Measurements from ENCODE around the gene SIDT2.

Gene SIDT2

DNA sequence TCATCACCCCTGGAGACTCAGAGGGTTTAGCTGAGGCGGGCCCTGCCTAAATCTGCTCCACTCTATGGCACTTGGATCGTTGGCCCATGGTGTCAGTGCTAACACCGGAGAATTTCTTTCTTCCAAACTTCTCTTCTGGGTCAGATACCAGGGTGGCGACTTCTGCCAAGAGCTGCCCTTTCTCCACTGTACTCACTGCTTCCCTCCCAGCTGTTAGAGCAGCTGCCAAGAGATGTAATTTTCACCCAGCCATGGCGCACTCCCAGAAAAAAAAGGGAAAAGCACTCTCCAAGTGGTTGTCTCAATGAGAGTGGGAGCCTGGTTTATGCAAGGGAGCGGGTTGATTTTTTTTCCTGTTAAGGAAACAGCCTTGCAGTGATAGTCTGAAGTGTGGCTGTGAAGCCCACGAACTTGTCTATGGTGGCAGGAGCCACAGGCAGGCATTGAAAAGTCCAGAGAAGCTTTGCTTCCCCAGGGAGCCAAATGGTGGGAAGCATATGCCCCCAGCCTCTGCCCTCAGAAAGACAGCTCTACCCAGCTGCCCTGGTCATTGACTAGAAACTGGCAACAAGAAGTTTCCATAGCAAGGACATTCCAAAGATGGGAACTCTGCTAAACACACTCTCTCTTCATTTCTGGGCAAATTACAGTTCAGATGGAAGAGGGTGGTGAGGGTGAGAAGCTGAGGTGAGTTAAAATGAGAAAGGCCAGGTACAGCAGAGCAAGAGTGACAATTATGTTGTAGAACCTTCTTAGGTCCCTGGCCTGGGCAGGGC lies 42.6 kb downstream of the SIDT2 start:
- H3K4me1 ChIP-seq (ENCODE audit: insufficient read depth, low read length) = peaks cover 86% of the 10 kb centered on the region
- H3K27ac ChIP-seq (ENCODE audit: low read depth, low read length) = peak overlapping the region; percentile 89
- no peaks in the 10 kb centered on the region for H3K9me3 ChIP-seq (ENCODE audit: low read length)
- no peaks in the 10 kb centered on the region for H3K27me3 ChIP-seq (ENCODE audit: control insufficient read depth in 1 of 2, insufficient read depth in 2 of 2, low read length in 2 of 2)
- peaks cover 45% of the 10 kb centered on the region for H3K36me3 ChIP-seq (ENCODE audit: insufficient read depth, low read length)
- peak overlapping the region; percentile 30 for H3K9ac ChIP-seq (ENCODE audit: low read length)
- peak overlapping the region in 1 of 2 donors; percentile 36 for H3K4me3 ChIP-seq (ENCODE audit: low read depth in 1 of 2, low read length in 2 of 2)

DNA sequence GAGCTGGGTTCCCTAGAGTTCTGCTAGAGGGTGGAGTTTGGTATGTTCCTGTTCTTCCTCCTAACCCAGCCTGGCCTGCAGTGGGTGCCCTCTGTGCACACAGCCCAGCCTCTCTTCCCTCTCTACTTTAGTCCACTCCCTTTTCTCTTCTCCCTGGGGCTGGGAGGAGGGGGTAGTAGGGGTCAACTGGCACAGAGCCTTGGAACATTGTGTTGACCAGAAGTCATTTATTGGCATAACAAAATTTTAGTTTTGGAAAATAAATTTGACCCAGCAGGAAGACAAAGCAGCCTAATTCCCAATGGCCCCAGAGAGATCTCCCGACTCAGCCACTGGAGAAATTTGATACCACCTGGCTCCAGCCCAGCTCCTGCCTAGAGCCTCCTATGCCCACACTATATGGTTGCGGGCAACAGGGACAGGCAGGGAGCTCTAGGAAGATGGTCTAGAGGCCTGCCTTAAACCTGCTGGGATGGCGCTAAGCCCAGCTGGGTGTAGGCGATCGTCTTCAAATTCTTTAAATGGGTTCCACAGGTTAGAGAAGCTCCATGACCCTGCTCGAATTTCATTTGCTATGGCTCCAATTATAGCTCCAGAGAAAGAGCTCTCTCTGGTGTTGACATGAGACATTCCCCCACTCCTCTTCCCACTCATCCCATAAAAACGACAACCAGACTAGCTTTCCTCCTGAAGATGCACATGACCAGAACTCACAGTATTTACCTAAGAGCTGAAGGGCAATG lies 43.4 kb downstream of the SIDT2 start:
- H3K27me3 ChIP-seq (ENCODE audit: control insufficient read depth in 1 of 2, insufficient read depth in 2 of 2, low read length in 2 of 2) = no peaks in the 10 kb centered on the region
- peaks cover 79% of the 10 kb centered on the region for H3K4me1 ChIP-seq (ENCODE audit: insufficient read depth, low read length)
- H3K9ac ChIP-seq (ENCODE audit: low read length) = peak overlapping the region; percentile 30
- peaks cover 47% of the 10 kb centered on the region for H3K36me3 ChIP-seq (ENCODE audit: insufficient read depth, low read length)
- peak overlapping the region in 1 of 2 donors; percentile 36 for H3K4me3 ChIP-seq (ENCODE audit: low read depth in 1 of 2, low read length in 2 of 2)
- H3K9me3 ChIP-seq (ENCODE audit: low read length) = no peaks in the 10 kb centered on the region
- peak overlapping the region; percentile 89 for H3K27ac ChIP-seq (ENCODE audit: low read depth, low read length)

DNA sequence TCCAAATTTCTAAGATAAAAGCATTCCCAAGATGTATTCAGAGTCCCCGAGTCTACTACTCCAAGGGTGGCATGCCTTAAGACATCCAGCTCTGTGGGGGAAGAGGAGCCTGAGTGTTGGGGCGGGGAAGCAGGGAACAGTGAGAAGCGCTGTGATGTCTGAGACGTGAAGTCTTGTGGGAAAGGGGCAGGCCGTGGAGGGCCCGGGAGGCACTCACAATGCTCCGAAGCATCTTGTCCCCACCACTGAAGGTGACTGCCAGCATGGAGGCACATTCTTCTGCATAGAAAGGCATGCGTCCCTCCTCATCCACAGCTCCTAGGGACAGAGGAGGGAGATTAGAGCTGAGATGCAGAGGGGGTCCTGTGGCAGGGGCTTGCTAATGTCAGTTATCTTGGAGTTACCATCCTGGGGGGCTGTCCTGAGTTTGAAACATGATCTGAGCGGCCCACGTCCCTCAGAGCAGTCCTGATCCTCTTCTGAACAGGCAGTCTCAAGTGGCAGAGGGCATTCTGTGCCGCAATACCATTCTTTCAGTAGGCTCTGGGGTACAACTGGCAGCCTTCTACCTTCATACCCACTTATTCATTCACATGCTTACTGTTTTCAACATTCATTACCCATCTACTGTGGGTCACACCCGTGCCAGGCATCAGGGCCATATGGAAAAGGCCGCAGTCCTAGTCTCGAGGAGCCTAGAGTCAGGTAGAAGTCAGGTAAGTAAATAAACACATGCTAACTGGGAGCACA lies 44.6 kb downstream of the SIDT2 start:
- H3K27ac ChIP-seq (ENCODE audit: low read depth, low read length) = peak overlapping the region; percentile 83
- H3K36me3 ChIP-seq (ENCODE audit: insufficient read depth, low read length) = peaks cover 47% of the 10 kb centered on the region
- H3K4me3 ChIP-seq (ENCODE audit: low read depth in 1 of 2, low read length in 2 of 2) = no peak overlapping the region
- H3K27me3 ChIP-seq (ENCODE audit: control insufficient read depth in 1 of 2, insufficient read depth in 2 of 2, low read length in 2 of 2) = no peaks in the 10 kb centered on the region
- H3K9me3 ChIP-seq (ENCODE audit: low read length) = no peaks in the 10 kb centered on the region
- peaks cover 67% of the 10 kb centered on the region for H3K4me1 ChIP-seq (ENCODE audit: insufficient read depth, low read length)
- peak overlapping the region; percentile 42 for H3K9ac ChIP-seq (ENCODE audit: low read length)

DNA sequence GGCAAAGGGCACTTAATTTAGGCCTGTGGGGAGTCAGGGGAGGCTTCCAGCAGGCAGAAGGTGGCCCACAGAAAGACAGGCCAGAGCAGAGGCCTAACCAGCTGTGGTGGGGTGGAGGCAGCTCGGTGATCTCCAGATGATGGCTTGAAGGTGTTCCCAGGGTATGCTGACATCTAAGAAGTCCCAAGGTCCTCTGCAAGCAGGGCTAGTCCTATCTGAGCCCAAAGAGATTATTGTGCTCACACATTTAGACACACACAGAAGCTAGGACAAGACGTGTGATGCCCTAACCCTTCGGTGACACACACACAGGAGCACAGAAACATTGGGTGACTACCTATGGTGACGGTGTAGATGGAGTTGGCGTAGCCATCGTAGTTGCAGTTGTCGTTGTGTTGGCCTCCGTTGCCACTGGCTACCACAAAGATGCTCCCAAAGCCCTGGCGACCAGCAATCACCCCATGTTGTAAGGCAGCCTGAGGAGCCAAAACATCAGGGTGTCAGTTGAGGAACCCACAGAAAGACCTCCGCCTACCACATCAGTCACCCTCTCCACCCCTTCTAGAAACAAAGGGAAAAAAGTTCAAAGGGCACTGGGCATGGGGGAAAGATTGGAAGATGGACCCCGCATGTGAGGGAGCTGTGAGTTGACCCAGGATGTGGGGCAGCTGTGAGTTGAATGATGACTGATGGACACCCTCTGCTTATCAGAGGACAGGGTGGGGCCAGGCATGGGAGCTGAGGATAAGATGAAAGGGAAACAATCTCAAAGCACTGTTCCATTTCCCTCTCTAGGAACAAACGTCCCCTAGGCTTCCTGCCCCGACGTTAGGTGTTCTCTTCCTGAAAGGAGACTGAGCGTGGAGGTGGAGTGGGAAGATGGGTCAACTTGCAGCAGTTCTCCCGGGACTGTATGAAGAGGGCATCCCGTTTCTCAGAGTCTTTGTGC lies 45.5 kb downstream of the SIDT2 start:
- Histone ChIP-seq H3K27me3 (ENCODE audit: control insufficient read depth in 1 of 2, insufficient read depth in 2 of 2, low read length in 2 of 2) (no peaks in the 10 kb centered on the region), H3K27ac (ENCODE audit: low read depth, low read length) (peak overlapping the region; percentile 83), H3K9ac (ENCODE audit: low read length) (peak overlapping the region; percentile 42), H3K9me3 (ENCODE audit: low read length) (no peaks in the 10 kb centered on the region), H3K36me3 (ENCODE audit: insufficient read depth, low read length) (peaks cover 44% of the 10 kb centered on the region), H3K4me1 (ENCODE audit: insufficient read depth, low read length) (peaks cover 58% of the 10 kb centered on the region), H3K4me3 (ENCODE audit: low read depth in 1 of 2, low read length in 2 of 2) (no peak overlapping the region)

DNA sequence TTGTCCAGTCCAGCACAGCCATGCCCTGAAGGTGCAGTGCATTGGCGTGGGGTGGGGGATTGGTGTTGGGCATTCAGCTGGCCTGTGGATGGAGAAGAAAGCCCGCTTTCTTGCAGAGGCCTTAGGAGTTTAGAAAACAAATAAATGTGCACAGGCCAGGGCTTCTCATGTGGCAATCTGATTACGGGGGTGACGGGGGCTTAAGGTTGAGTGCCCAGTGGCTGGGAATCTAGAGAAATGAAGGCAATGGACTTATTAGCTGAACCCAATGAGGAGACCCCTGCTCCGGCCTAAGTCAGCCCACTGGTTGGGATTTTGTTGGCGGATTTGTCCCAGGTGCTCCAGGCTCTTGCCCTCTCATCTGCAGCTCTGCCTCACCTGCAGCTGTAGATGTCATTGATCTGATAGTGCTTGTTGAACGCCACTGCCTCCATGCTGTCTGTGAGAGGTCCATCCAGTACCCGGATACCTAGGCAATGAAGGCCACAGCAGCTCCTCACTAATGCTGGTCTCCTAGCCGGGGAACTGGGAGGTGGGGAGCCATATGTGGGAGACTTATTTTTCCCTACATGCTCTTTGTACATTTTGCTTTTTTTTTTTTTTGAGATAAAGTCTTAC lies 47.1 kb downstream of the SIDT2 start:
- Histone ChIP-seq H3K9me3 (ENCODE audit: low read length) (no peaks in the 10 kb centered on the region), H3K4me3 (ENCODE audit: low read depth in 1 of 2, low read length in 2 of 2) (no peak overlapping the region), H3K27me3 (ENCODE audit: control insufficient read depth in 1 of 2, insufficient read depth in 2 of 2, low read length in 2 of 2) (no peaks in the 10 kb centered on the region), H3K27ac (ENCODE audit: low read depth, low read length) (no peak overlapping the region), H3K4me1 (ENCODE audit: insufficient read depth, low read length) (peaks cover 45% of the 10 kb centered on the region), H3K9ac (ENCODE audit: low read length) (no peak overlapping the region), H3K36me3 (ENCODE audit: insufficient read depth, low read length) (peaks cover 54% of the 10 kb centered on the region)

DNA sequence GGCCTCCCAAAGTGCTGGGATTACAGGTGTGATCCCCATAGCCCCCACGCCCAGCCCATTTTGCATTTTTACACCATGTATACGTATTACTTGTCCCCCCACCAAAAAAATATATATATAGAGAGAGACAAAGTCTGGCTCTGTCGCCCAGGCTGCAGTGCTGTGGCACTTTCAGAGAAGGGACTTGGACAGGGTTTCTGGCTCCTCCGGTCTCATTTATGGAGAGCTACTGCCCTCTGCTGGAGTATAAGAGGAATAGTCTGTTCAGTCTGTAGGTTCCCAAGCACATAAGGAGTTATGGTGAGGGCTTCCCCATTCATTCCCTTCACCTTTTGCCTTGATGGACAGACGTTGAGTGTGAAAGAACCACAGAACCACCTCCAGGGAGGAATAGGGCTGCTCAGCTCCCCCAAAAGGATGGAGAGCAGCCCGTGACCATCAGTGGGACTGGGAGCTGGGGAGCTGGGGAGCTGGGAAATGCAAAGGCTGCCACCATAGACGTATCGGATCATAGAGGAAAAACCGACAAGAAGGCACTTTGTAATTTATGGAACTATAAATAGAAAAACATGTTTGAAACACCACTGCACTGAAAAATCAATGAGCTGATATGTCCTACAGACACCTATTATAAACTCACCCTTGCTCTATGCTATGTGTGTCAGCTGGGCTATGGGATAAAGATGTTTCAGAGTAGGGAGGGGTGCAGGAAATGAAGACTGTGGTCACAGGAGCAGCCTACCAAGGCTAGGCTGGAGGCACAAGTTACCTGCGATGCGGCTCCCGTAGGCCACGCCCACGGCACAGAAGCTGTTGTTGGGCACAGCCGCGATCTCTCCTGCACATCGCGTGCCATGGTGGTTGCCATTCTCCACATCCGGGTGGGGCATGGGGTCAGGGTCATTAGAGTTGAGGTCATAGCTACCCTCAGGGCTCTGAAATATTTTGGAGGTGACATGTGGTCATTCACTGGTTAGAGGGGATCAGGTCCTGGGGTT lies 48.1 kb downstream of the SIDT2 start:
- Histone ChIP-seq H3K9ac (ENCODE audit: low read length) (no peak overlapping the region), H3K9me3 (ENCODE audit: low read length) (no peaks in the 10 kb centered on the region), H3K36me3 (ENCODE audit: insufficient read depth, low read length) (peaks cover 54% of the 10 kb centered on the region), H3K27ac (ENCODE audit: low read depth, low read length) (no peak overlapping the region), H3K4me3 (ENCODE audit: low read depth in 1 of 2, low read length in 2 of 2) (no peak overlapping the region), H3K27me3 (ENCODE audit: control insufficient read depth in 1 of 2, insufficient read depth in 2 of 2, low read length in 2 of 2) (no peaks in the 10 kb centered on the region), H3K4me1 (ENCODE audit: insufficient read depth, low read length) (peaks cover 44% of the 10 kb centered on the region)

DNA sequence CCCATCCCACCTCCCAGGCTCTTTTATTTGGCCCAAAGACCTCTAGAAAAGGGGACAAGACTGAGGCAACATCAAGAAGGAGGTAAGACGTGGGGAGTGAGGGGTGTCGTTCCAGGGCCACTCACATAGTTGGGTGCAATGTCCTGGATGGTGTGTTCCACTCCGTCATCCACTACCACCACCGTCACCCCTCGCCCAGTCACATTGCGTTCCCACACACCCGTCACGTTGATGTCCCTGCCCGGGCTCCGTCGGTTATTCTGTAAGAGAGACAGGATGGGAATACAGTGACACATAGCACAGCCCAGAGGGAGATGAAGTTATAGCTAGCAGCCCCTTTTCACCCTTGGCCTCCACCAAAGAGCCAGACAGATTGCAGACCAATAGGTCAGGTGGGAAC lies 49.5 kb downstream of the SIDT2 start:
- Histone ChIP-seq H3K36me3 (ENCODE audit: insufficient read depth, low read length) (peaks cover 54% of the 10 kb centered on the region), H3K4me1 (ENCODE audit: insufficient read depth, low read length) (peaks cover 30% of the 10 kb centered on the region), H3K4me3 (ENCODE audit: low read depth in 1 of 2, low read length in 2 of 2) (no peak overlapping the region), H3K27me3 (ENCODE audit: control insufficient read depth in 1 of 2, insufficient read depth in 2 of 2, low read length in 2 of 2) (no peaks in the 10 kb centered on the region), H3K27ac (ENCODE audit: low read depth, low read length) (no peak overlapping the region), H3K9ac (ENCODE audit: low read length) (no peak overlapping the region), H3K9me3 (ENCODE audit: low read length) (no peaks in the 10 kb centered on the region)

DNA sequence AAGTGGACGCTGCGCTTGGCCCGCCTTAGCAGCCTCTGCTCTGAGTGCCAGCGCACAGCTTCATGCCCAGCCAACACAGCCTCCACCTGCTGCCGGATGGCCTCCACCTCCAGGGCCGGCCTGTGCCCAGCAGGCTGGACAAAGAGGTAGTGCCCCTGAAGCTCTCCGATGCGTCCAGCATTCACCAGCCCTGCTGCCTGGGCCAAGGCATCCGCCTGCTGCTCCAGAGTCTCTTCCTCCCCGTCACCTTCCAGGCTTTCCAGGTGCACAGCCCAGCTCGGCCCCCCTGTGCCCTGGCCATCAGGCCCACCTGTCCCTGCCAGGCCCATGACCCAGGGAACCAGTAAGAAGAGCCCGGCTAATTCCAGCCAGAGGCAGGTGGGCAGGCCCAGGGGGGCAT lies 50.9 kb downstream of the SIDT2 start:
- no peak overlapping the region for H3K4me3 ChIP-seq (ENCODE audit: low read depth in 1 of 2, low read length in 2 of 2)
- H3K36me3 ChIP-seq (ENCODE audit: insufficient read depth, low read length) = peaks cover 41% of the 10 kb centered on the region
- peaks cover 25% of the 10 kb centered on the region for H3K4me1 ChIP-seq (ENCODE audit: insufficient read depth, low read length)

DNA sequence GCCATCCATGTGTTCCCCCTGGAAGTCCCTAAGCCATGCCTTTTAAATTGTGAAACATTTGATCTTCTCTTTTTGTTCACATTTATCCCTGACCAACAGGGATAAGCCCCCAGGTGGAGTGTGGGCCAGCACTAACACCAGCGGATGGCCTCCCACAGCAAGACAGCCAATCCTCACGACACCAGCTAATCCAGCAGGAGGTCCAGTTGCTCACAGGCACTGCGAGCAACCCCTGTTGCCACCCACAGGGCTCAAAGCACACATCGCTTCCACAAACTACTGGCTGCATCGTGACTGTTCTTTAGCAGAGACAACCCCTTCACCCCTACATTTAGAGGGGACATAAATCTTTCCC lies 51.4 kb downstream of the SIDT2 start:
- no peaks in the 10 kb centered on the region for H3K27me3 ChIP-seq (ENCODE audit: control insufficient read depth in 1 of 2, insufficient read depth in 2 of 2, low read length in 2 of 2)
- no peak overlapping the region for H3K4me3 ChIP-seq (ENCODE audit: low read depth in 1 of 2, low read length in 2 of 2)
- H3K27ac ChIP-seq (ENCODE audit: low read depth, low read length) = no peak overlapping the region
- H3K36me3 ChIP-seq (ENCODE audit: insufficient read depth, low read length) = peaks cover 39% of the 10 kb centered on the region
- peaks cover 21% of the 10 kb centered on the region for H3K4me1 ChIP-seq (ENCODE audit: insufficient read depth, low read length)
- no peaks in the 10 kb centered on the region for H3K9me3 ChIP-seq (ENCODE audit: low read length)
- no peak overlapping the region for H3K9ac ChIP-seq (ENCODE audit: low read length)

More for the DNA sequence above, 50.9 kb downstream of the SIDT2 start:
- Histone ChIP-seq H3K9ac (ENCODE audit: low read length) (no peak overlapping the region), H3K27me3 (ENCODE audit: control insufficient read depth in 1 of 2, insufficient read depth in 2 of 2, low read length in 2 of 2) (no peaks in the 10 kb centered on the region), H3K27ac (ENCODE audit: low read depth, low read length) (no peak overlapping the region), H3K9me3 (ENCODE audit: low read length) (no peaks in the 10 kb centered on the region)
